Measurements from ENCODE around the gene ALPP.
"Not testable (repeated sequence)": the region's sequence is repeated elsewhere in the genome, so short reads cannot be mapped to it uniquely, and the experiment has no call there.

Gene ALPP

GRCh38 chr2:232378735-232379151, at the start of gene ALPP:
TSS of gene ALPP (plus strand) at chr2:232378751. CDS start at chr2:232378803, 52 bp downstream.
- not testable (repeated sequence) for DNase-seq (ENCODE audit: low read depth); H3K4me3 ChIP-seq (replicated peaks; ENCODE audit: low read depth, low read length)

DNA sequence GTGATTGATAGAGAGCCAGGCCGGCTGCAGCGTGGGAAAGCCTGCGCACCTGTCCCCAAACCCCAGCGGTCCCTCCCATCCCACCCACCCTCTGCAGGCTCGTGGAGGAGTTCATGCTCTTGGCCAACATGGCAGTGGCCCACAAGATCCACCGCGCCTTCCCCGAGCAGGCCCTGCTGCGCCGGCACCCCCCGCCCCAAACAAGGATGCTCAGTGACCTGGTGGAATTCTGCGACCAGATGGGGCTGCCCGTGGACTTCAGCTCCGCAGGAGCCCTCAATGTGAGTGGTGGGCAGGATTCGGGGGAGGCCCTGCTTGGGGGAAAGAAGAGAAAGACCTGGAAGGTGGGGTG, 48.9 kb upstream of the ALPP start:
- H3K4me3 ChIP-seq (replicated peaks; ENCODE audit: low read depth, low read length), result no peak overlapping the region
- no peak for DNase-seq (ENCODE audit: low read depth)
- TF ChIP-seq, protein P1, sequence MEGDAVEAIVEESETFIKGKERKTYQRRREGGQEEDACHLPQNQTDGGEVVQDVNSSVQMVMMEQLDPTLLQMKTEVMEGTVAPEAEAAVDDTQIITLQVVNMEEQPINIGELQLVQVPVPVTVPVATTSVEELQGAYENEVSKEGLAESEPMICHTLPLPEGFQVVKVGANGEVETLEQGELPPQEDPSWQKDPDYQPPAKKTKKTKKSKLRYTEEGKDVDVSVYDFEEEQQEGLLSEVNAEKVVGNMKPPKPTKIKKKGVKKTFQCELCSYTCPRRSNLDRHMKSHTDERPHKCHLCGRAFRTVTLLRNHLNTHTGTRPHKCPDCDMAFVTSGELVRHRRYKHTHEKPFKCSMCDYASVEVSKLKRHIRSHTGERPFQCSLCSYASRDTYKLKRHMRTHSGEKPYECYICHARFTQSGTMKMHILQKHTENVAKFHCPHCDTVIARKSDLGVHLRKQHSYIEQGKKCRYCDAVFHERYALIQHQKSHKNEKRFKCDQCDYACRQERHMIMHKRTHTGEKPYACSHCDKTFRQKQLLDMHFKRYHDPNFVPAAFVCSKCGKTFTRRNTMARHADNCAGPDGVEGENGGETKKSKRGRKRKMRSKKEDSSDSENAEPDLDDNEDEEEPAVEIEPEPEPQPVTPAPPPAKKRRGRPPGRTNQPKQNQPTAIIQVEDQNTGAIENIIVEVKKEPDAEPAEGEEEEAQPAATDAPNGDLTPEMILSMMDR (IDR thresholded peaks at IDR 0.05; ENCODE audit: low read length, missing control alignments), result no peak

- TF ChIP-seq, protein P1 (IDR thresholded peaks at IDR 0.05; ENCODE audit: low read length, missing control alignments), result no peak
- H3K4me3 ChIP-seq (replicated peaks; ENCODE audit: low read depth, low read length), result no peak overlapping the region
- no peak for DNase-seq (ENCODE audit: low read depth)
Measured at GRCh38 chr2:232330068-232330999, 48.2 kb upstream of the ALPP start.

- DNase-seq (ENCODE audit: low read depth); H3K4me3 ChIP-seq (replicated peaks; ENCODE audit: low read depth, low read length): not testable (repeated sequence)
Measured at GRCh38 chr2:232331061-232331460, 47.5 kb upstream of the ALPP start.

- H3K4me3 ChIP-seq (replicated peaks; ENCODE audit: low read depth, low read length); DNase-seq (ENCODE audit: low read depth): not testable (repeated sequence)
Measured at GRCh38 chr2:232331641-232332040, 46.9 kb upstream of the ALPP start.

DNA sequence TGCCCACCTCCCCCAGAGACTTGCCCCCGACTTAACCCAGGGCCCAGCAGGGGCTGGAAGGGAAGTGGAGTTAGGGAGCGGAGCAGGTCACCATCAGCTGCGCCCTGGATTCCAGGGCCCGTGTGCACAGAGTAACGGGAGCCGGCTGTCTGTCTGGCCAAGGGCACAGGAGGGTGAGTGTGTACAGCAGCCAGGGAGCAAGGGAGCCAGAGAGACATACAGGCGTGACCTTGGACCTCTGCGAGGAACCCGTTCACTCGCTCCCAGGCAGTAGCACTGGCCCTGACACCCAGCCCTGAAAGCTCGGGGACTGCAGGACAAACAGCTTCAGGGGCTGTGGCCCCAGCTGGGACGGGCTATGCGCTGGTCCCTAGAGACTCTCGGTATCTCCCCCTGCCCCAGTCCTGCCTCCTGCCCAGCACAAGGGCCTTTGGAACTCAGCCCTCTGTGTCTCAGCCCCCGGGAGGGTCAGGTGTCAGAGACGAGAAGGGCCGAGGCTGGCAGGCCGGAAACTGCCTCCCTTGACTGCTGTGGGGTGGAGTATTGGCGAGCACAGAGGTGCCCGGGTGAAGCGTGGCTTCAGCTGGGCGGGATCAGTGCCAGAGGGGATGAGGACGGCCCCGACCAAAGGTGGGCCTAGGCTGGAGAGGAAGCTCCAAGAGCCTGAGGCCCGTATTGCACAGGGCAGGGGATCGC, 46.2 kb upstream of the ALPP start:
- H3K4me3 ChIP-seq (replicated peaks; ENCODE audit: low read depth, low read length); DNase-seq (ENCODE audit: low read depth): not testable (repeated sequence)

DNA sequence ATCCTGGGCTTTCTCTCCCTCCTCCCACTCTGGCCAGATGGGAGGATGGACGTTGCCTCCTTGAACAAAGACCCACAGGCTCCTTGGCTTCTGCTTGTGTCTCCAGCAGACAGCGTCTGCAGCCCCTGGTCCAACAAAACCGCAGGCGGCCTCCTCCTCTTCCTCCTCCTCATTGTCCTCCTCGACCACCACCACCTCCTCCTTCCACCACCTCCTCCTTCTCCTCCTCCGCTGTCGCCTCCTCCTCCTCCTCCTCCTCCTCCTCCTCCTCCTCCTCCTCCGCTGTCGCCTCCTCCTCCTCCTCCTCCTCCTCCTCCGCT, 45.7 kb upstream of the ALPP start:
- DNase-seq (ENCODE audit: low read depth), result no peak
- no peak overlapping the region for H3K4me3 ChIP-seq (replicated peaks; ENCODE audit: low read depth, low read length)
- TF ChIP-seq, protein P1 (IDR thresholded peaks at IDR 0.05; ENCODE audit: low read length, missing control alignments), result no peak

DNA sequence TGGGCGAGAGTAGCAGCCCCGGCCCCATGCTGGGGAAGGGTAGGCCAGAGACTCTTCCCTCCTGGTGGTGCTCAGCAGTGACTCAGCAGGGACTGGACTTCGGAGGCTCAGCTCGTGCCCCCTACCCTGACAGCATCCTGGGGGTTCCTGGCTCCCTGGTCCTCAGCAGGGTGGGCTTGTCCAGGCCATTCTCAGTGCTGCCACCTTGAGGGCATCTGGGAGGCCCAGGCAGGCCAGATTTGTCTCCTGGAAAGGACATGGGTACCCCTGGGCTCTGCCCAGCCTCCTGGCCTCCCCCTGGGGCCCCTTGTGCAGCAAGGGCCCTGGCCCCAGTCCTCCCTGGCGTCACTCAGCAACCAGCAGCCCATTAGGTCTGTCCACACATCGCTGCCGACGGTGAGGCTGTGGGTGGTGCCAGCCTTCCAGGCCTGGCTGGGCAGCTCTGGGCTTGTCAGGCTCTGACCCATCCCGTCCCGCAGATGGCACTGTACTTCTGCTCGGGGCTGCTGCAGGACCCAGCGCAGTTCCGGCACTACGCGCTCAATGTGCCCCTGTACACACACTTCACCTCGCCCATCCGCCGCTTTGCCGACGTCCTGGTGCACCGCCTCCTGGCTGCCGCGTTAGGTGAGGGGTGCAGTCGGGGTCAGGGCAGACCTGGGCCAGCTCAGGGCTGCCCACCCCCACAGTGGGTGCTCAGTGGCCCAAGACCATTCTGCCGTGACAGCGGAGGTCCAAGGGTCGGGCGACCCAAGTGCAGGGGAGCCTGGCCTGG, 45.0 kb upstream of the ALPP start:
- TF ChIP-seq, protein P1 (IDR thresholded peaks at IDR 0.05; ENCODE audit: low read length, missing control alignments), result peak; percentile 53
- no peak overlapping the region for H3K4me3 ChIP-seq (replicated peaks; ENCODE audit: low read depth, low read length)
- no peak for DNase-seq (ENCODE audit: low read depth)

GRCh38 chr2:232334136-232334884, 44.2 kb upstream of the ALPP start:
- H3K4me3 ChIP-seq (replicated peaks; ENCODE audit: low read depth, low read length); DNase-seq (ENCODE audit: low read depth): not testable (repeated sequence)

- DNase-seq (ENCODE audit: low read depth); H3K4me3 ChIP-seq (replicated peaks; ENCODE audit: low read depth, low read length): not testable (repeated sequence)
Measured at GRCh38 chr2:232334885-232335205, 43.7 kb upstream of the ALPP start.
